ENCODE data around the gene SNAP47.

Gene SNAP47

GRCh38 chr1:227799756-227800155, 64.5 kb downstream of the SNAP47 start:
- H3K36me3 Mint-ChIP-seq = peaks cover 9% of the 10 kb centered on the region
- H3K27ac Mint-ChIP-seq = no peak overlapping the region
- H3K4me1 Mint-ChIP-seq (ENCODE audit: low read depth) = no peaks in the 10 kb centered on the region
- H3K9me3 Mint-ChIP-seq (ENCODE audit: low read depth) = peaks cover 5% of the 10 kb centered on the region
- H3K27me3 Mint-ChIP-seq = peaks cover 2% of the 10 kb centered on the region
- H3K4me3 Mint-ChIP-seq = no peak overlapping the region

GRCh38 chr1:227803933-227804332, 68.7 kb downstream of the SNAP47 start:
- Mint-ChIP-seq H3K4me1 (ENCODE audit: low read depth) (peaks cover 9% of the 10 kb centered on the region), H3K27me3 (peaks cover 4% of the 10 kb centered on the region), H3K27ac (no peak overlapping the region), H3K4me3 (no peak overlapping the region), H3K36me3 (peaks cover 10% of the 10 kb centered on the region), H3K9me3 (ENCODE audit: low read depth) (peaks cover 5% of the 10 kb centered on the region)

- Mint-ChIP-seq H3K4me1 (ENCODE audit: low read depth) (peaks cover 14% of the 10 kb centered on the region), H3K27me3 (peaks cover 4% of the 10 kb centered on the region)
Measured at GRCh38 chr1:227805606-227806197, 70.5 kb downstream of the SNAP47 start.

GRCh38 chr1:227808566-227808965, 73.3 kb downstream of the SNAP47 start:
- H3K9me3 Mint-ChIP-seq (ENCODE audit: low read depth) = peaks cover 16% of the 10 kb centered on the region
- peaks cover 16% of the 10 kb centered on the region for H3K36me3 Mint-ChIP-seq
- H3K4me3 Mint-ChIP-seq = no peak overlapping the region
- peaks cover 14% of the 10 kb centered on the region for H3K4me1 Mint-ChIP-seq (ENCODE audit: low read depth)
- no peak overlapping the region for H3K27ac Mint-ChIP-seq
- H3K27me3 Mint-ChIP-seq = peaks cover 4% of the 10 kb centered on the region

More at GRCh38 chr1:227805606-227806197, 70.5 kb downstream of the SNAP47 start:
- no peak overlapping the region for H3K27ac Mint-ChIP-seq
- H3K4me3 Mint-ChIP-seq = no peak overlapping the region
- H3K36me3 Mint-ChIP-seq = peaks cover 10% of the 10 kb centered on the region
- H3K9me3 Mint-ChIP-seq (ENCODE audit: low read depth) = peaks cover 5% of the 10 kb centered on the region

- H3K36me3 Mint-ChIP-seq = peaks cover 15% of the 10 kb centered on the region
- H3K4me1 Mint-ChIP-seq (ENCODE audit: low read depth) = peaks cover 14% of the 10 kb centered on the region
- peaks cover 4% of the 10 kb centered on the region for H3K27me3 Mint-ChIP-seq
- no peak overlapping the region for H3K27ac Mint-ChIP-seq
- no peak overlapping the region for H3K4me3 Mint-ChIP-seq
- peaks cover 16% of the 10 kb centered on the region for H3K9me3 Mint-ChIP-seq (ENCODE audit: low read depth)
Measured at GRCh38 chr1:227809026-227809425, 73.8 kb downstream of the SNAP47 start.

GRCh38 chr1:227813962-227814361, 78.7 kb downstream of the SNAP47 start:
- peaks cover 16% of the 10 kb centered on the region for H3K9me3 Mint-ChIP-seq (ENCODE audit: low read depth)
- no peak overlapping the region for H3K27ac Mint-ChIP-seq
- H3K27me3 Mint-ChIP-seq = no peaks in the 10 kb centered on the region
- peaks cover 7% of the 10 kb centered on the region for H3K4me1 Mint-ChIP-seq (ENCODE audit: low read depth)
- no peak overlapping the region for H3K4me3 Mint-ChIP-seq
- peaks cover 15% of the 10 kb centered on the region for H3K36me3 Mint-ChIP-seq

GRCh38 chr1:227815468-227816409, 80.5 kb downstream of the SNAP47 start, which contains the start of gene PRSS38:
TSS of gene PRSS38 (plus strand) at chr1:227815675. CDS start at chr1:227815717, 42 bp downstream.
- peaks cover 15% of the 10 kb centered on the region for H3K36me3 Mint-ChIP-seq
- no peaks in the 10 kb centered on the region for H3K27me3 Mint-ChIP-seq
- H3K9me3 Mint-ChIP-seq (ENCODE audit: low read depth) = peaks cover 16% of the 10 kb centered on the region
- H3K27ac Mint-ChIP-seq = no peak within 1 kb of the TSS
- H3K4me1 Mint-ChIP-seq (ENCODE audit: low read depth) = peaks cover 2% of the 10 kb centered on the region
- no peak within 1 kb of the TSS for H3K4me3 Mint-ChIP-seq

- Mint-ChIP-seq H3K36me3 (peaks cover 17% of the 10 kb centered on the region), H3K4me1 (ENCODE audit: low read depth) (peaks cover 2% of the 10 kb centered on the region), H3K9me3 (ENCODE audit: low read depth) (peaks cover 24% of the 10 kb centered on the region), H3K27me3 (no peaks in the 10 kb centered on the region), H3K4me3 (no peak overlapping the region), H3K27ac (no peak overlapping the region)
Measured at GRCh38 chr1:227816750-227817446, 81.7 kb downstream of the SNAP47 start.

- Mint-ChIP-seq H3K4me3 (no peak overlapping the region), H3K4me1 (ENCODE audit: low read depth) (peaks cover 17% of the 10 kb centered on the region), H3K27me3 (no peaks in the 10 kb centered on the region), H3K27ac (no peak overlapping the region), H3K36me3 (peaks cover 6% of the 10 kb centered on the region), H3K9me3 (ENCODE audit: low read depth) (peaks cover 9% of the 10 kb centered on the region)
Measured at GRCh38 chr1:227823537-227823936, 88.3 kb downstream of the SNAP47 start.

- H3K4me3 Mint-ChIP-seq = no peak overlapping the region
- no peak overlapping the region for H3K27ac Mint-ChIP-seq
- H3K36me3 Mint-ChIP-seq = peaks cover 6% of the 10 kb centered on the region
- H3K9me3 Mint-ChIP-seq (ENCODE audit: low read depth) = peaks cover 12% of the 10 kb centered on the region
- H3K27me3 Mint-ChIP-seq = no peaks in the 10 kb centered on the region
- peaks cover 22% of the 10 kb centered on the region for H3K4me1 Mint-ChIP-seq (ENCODE audit: low read depth)
Measured at GRCh38 chr1:227824204-227824603, 89.0 kb downstream of the SNAP47 start.

GRCh38 chr1:227828786-227829185, 93.6 kb downstream of the SNAP47 start:
- peaks cover 4% of the 10 kb centered on the region for H3K36me3 Mint-ChIP-seq
- no peaks in the 10 kb centered on the region for H3K27me3 Mint-ChIP-seq
- H3K9me3 Mint-ChIP-seq (ENCODE audit: low read depth) = peaks cover 18% of the 10 kb centered on the region
- no peak overlapping the region for H3K4me3 Mint-ChIP-seq
- peaks cover 23% of the 10 kb centered on the region for H3K4me1 Mint-ChIP-seq (ENCODE audit: low read depth)
- H3K27ac Mint-ChIP-seq = no peak overlapping the region

Measured in activated naive CD8-positive, alpha-beta T cell (primary cell).